ENCODE data around the gene PBX2.

DNA sequence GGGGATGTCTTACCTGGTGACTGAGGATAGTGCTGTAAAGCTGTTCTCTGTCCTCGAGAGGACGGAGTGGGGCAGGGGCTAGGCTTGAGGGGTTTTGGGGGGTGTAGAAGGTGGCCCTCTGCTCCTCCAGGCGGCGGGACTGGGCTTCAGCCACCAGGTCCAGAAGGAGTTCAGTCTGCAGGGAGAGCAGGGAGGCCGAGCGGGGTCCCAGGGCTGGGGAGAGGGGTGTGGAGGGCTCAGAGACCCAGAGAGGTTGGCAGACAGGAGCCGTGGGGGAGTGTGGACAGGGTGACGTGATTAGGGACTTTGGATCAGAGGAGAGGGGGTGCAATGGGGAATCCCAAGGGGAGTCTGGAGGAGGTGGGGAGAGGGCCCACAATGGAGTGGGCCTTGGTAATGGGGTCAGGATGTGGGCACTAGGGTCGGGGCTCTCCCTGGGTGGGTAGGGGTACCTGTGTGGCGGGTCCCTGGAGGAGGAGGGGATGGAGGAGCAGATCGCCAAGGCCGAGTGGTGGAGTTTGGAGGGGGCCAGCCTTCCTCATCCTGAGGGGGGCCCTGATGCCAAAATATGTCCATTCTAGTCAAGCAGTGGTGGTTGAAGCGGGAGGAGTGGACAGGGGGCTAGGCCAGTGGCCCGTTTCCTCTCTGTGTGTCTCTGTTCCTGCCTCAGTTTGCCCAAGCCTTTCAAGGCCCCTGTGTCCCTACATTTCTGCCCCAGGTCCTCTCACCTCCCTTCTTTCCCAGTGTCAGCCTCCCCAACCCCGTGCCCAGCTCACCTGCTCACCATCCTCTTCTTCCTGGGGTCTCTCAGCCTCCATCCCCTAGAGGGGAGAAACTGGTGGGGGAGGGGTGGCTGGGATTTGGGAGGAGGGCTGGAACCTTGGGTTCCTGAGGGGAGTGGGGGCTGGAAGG, 1.9 kb upstream of the PBX2 start:
- TF ChIP-seq KAT2A (conservative IDR thresholded peaks at IDR 0.05; ENCODE audit: control insufficient read depth, low read depth, low read length): no peak
- no peak for TF ChIP-seq RBBP5 (conservative IDR thresholded peaks at IDR 0.05)
- no peak for TF ChIP-seq ZNF384 (IDR thresholded peaks at IDR 0.05; ENCODE audit: borderline replicate concordance, low read depth, low read length)
- TF ChIP-seq EZH2 (IDR thresholded peaks at IDR 0.05; ENCODE audit: borderline replicate concordance, control insufficient read depth, low read depth, low read length): no peak
- TF ChIP-seq ZNF274 (IDR thresholded peaks at IDR 0.05; ENCODE audit: insufficient read depth, insufficient read length): no peak
- TF ChIP-seq, protein P1, sequence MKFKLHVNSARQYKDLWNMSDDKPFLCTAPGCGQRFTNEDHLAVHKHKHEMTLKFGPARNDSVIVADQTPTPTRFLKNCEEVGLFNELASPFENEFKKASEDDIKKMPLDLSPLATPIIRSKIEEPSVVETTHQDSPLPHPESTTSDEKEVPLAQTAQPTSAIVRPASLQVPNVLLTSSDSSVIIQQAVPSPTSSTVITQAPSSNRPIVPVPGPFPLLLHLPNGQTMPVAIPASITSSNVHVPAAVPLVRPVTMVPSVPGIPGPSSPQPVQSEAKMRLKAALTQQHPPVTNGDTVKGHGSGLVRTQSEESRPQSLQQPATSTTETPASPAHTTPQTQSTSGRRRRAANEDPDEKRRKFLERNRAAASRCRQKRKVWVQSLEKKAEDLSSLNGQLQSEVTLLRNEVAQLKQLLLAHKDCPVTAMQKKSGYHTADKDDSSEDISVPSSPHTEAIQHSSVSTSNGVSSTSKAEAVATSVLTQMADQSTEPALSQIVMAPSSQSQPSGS (IDR thresholded peaks at IDR 0.05; ENCODE audit: low read length): no peak
- TF ChIP-seq POLR2A (IDR thresholded peaks at IDR 0.05; ENCODE audit: low read depth, low read length): no peak; the same call in 1 of the 2 replicates
- TF ChIP-seq, protein P2, sequence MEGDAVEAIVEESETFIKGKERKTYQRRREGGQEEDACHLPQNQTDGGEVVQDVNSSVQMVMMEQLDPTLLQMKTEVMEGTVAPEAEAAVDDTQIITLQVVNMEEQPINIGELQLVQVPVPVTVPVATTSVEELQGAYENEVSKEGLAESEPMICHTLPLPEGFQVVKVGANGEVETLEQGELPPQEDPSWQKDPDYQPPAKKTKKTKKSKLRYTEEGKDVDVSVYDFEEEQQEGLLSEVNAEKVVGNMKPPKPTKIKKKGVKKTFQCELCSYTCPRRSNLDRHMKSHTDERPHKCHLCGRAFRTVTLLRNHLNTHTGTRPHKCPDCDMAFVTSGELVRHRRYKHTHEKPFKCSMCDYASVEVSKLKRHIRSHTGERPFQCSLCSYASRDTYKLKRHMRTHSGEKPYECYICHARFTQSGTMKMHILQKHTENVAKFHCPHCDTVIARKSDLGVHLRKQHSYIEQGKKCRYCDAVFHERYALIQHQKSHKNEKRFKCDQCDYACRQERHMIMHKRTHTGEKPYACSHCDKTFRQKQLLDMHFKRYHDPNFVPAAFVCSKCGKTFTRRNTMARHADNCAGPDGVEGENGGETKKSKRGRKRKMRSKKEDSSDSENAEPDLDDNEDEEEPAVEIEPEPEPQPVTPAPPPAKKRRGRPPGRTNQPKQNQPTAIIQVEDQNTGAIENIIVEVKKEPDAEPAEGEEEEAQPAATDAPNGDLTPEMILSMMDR (IDR thresholded peaks at IDR 0.05 in 2 of 3, conservative IDR thresholded peaks at IDR 0.05 in 1 of 3; ENCODE audit: control insufficient read depth in 2 of 3, extremely low read depth in 1 of 3, insufficient read depth in 1 of 3, low read depth in 3 of 3, low read length in 3 of 3): no peak
- TF ChIP-seq, protein P3, sequence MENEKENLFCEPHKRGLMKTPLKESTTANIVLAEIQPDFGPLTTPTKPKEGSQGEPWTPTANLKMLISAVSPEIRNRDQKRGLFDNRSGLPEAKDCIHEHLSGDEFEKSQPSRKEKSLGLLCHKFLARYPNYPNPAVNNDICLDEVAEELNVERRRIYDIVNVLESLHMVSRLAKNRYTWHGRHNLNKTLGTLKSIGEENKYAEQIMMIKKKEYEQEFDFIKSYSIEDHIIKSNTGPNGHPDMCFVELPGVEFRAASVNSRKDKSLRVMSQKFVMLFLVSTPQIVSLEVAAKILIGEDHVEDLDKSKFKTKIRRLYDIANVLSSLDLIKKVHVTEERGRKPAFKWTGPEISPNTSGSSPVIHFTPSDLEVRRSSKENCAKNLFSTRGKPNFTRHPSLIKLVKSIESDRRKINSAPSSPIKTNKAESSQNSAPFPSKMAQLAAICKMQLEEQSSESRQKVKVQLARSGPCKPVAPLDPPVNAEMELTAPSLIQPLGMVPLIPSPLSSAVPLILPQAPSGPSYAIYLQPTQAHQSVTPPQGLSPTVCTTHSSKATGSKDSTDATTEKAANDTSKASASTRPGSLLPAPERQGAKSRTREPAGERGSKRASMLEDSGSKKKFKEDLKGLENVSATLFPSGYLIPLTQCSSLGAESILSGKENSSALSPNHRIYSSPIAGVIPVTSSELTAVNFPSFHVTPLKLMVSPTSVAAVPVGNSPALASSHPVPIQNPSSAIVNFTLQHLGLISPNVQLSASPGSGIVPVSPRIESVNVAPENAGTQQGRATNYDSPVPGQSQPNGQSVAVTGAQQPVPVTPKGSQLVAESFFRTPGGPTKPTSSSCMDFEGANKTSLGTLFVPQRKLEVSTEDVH (IDR thresholded peaks at IDR 0.05; ENCODE audit: low read depth, partially characterized antibody): no peak
- peak; percentile 55; the same call in 1 of the 2 replicates for TF ChIP-seq POLR2AphosphoS5 (IDR thresholded peaks at IDR 0.05; ENCODE audit: low read length)
- no peak for TF ChIP-seq HDAC2 (IDR thresholded peaks at IDR 0.05)
- TF ChIP-seq BHLHE40 (IDR thresholded peaks at IDR 0.05; ENCODE audit: borderline replicate concordance in 1 of 2, low read depth in 2 of 2, low read length in 1 of 2): no peak
- TF ChIP-seq JUND (IDR thresholded peaks at IDR 0.05; ENCODE audit: low read depth, low read length): no peak
- TF ChIP-seq, protein P4, sequence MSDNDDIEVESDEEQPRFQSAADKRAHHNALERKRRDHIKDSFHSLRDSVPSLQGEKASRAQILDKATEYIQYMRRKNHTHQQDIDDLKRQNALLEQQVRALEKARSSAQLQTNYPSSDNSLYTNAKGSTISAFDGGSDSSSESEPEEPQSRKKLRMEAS (IDR thresholded peaks at IDR 0.05; ENCODE audit: low read depth, low read length): no peak
